H1 (cell line): Measurements from ENCODE around the gene TTC13. TPM values are rescaled to one million over a fixed set of nuclear protein-coding genes. Genes with fewer than 3 reads are reported as not detected.

Source experiments
- CTCF ChIA-PET: fragments of 300-600 bp; sonication (Branson Sonifier 250); formaldehyde crosslinking; loops from one replicate; lab custom pipeline; 2021; ENCODE audit not compliant: partially characterized antibody; lab: Charles Lee
- POLR2A ChIA-PET: fragments of 300-600 bp; sonication (Branson Sonifier 250); formaldehyde crosslinking; loops from one replicate; lab custom pipeline; 2021; ENCODE audit warnings: inconsistent platforms; ENCODE audit not compliant: partially characterized antibody; lab: Charles Lee
- DNase-seq, 2 experiments: peaks; one replicate each; pipeline versions ENCODE4 v3.0.0 to v3.0.0-alpha.2; 2010 to 2022; ENCODE audit warnings: low spot score in 2 of 2, low read depth in 1 of 2, mixed read lengths in 1 of 2
- FAIRE-seq: peaks from 2 replicates; lab custom pipeline; 2011; peaks lifted over from hg19 to GRCh38; lab: Jason Lieb, UNC
- H2AFZ ChIP-seq: 2 replicates; pipeline ENCODE4 v1.8.1; 2012; ENCODE audit warnings: low read length, inconsistent platforms
- H2AK5ac ChIP-seq: 2 replicates; pipeline ENCODE4 v1.6.1; 2013; ENCODE audit warnings: low read depth, low read length
- H2BK120ac ChIP-seq: replicated peaks from 2 replicates; pipeline ENCODE3; 2013; ENCODE audit warnings: low read depth, low read length, inconsistent platforms
- H2BK12ac ChIP-seq: 2 replicates; pipeline ENCODE4 v1.6.1; 2013; ENCODE audit warnings: low read depth, low read length
- H2BK15ac ChIP-seq: 2 replicates; pipeline ENCODE4 v1.6.1; 2013; ENCODE audit warnings: low read length
- H2BK20ac ChIP-seq: 2 replicates; pipeline ENCODE4 v1.6.1; 2013; ENCODE audit warnings: low read length
- H2BK5ac ChIP-seq: 2 replicates; pipeline ENCODE4 v1.6.1; 2013; ENCODE audit warnings: low read depth, low read length
- H3K14ac ChIP-seq: 2 replicates; pipeline ENCODE4 v1.6.1; 2013; ENCODE audit warnings: inconsistent platforms; ENCODE audit not compliant: insufficient read length
- H3K18ac ChIP-seq: 2 replicates; pipeline ENCODE4 v1.6.1; 2013; ENCODE audit warnings: low read length; ENCODE audit errors: extremely low read depth
- H3K23ac ChIP-seq: 2 replicates; pipeline ENCODE4 v1.6.1; 2013; ENCODE audit warnings: inconsistent platforms; ENCODE audit not compliant: insufficient read length
- H3K23me2 ChIP-seq: 2 replicates; pipeline ENCODE4 v1.6.1; 2013; ENCODE audit warnings: low read depth, low read length
- H3K27ac ChIP-seq: 2 replicates; pipeline ENCODE4 v1.6.1; 2011; ENCODE audit warnings: low read depth, low read length, inconsistent platforms
- H3K27me3 ChIP-seq, 4 experiments: replicated peaks in 1 of 4; 1 replicate in 1 of 4; 2 replicates in 3 of 4; pipeline versions ENCODE4 v1.6.1 to v1.8.1; 2011 to 2013; ENCODE audit warnings: low read length in 3 of 4, mild to moderate bottlenecking in 3 of 4, inconsistent platforms in 2 of 4, mixed read lengths in 2 of 4, moderate library complexity in 1 of 4; ENCODE audit not compliant: control insufficient read depth in 3 of 4, insufficient read depth in 3 of 4; ENCODE audit errors: extremely low read depth in 1 of 4
- H3K36me3 ChIP-seq, 4 experiments: 2 replicates each; pipeline versions ENCODE4 v1.6.1 to v1.8.1; 2011 to 2013; ENCODE audit warnings: mild to moderate bottlenecking in 4 of 4, low read length in 3 of 4, moderate library complexity in 2 of 4, control low read depth in 1 of 4, inconsistent platforms in 1 of 4; ENCODE audit not compliant: insufficient read depth in 4 of 4, control insufficient read depth in 2 of 4
- H3K4ac ChIP-seq: replicated peaks from 2 replicates; pipeline ENCODE3; 2013; ENCODE audit warnings: low read length, low read depth, mixed read lengths, inconsistent platforms; ENCODE audit not compliant: insufficient read length
- H3K4me1 ChIP-seq, 4 experiments: replicated peaks in 1 of 4; 1 replicate in 1 of 4; 2 replicates in 3 of 4; pipeline versions ENCODE4 v1.6.1 to v1.8.1; 2011 to 2013; ENCODE audit warnings: low read length in 3 of 4, inconsistent platforms in 2 of 4, mixed read lengths in 1 of 4; ENCODE audit not compliant: insufficient read depth in 4 of 4, control insufficient read depth in 3 of 4
- H3K4me2 ChIP-seq, 2 experiments: 2 replicates each; pipeline versions ENCODE4 v1.6.1 to v1.8.1; 2011 to 2013; ENCODE audit warnings: low read depth in 2 of 2, low read length in 2 of 2, control low read depth in 1 of 2, inconsistent platforms in 1 of 2, mild to moderate bottlenecking in 1 of 2; ENCODE audit not compliant: insufficient read depth in 1 of 2
- H3K4me3 ChIP-seq, 4 experiments: fragments of 200-600, 300-600 bp in 1 of 4; sonication (generic), shearing (Covaris generic), sonication (Bioruptor Twin) in 1 of 4; 2 replicates each; pipeline versions ENCODE4 v1.5.1 to v1.8.1; 2011 to 2016; ENCODE audit warnings: low read length in 4 of 4, low read depth in 3 of 4, control low read depth in 2 of 4, inconsistent platforms in 2 of 4, mild to moderate bottlenecking in 2 of 4, mixed read lengths in 1 of 4, moderate library complexity in 1 of 4; ENCODE audit not compliant: insufficient read depth in 2 of 4; ENCODE audit errors: extremely low read depth in 1 of 4
- H3K56ac ChIP-seq: replicated peaks from 2 replicates; pipeline ENCODE3; 2013; ENCODE audit warnings: low read depth, mild to moderate bottlenecking, mixed read lengths, low read length, inconsistent platforms; ENCODE audit not compliant: insufficient read length
- H3K79me1 ChIP-seq: 2 replicates; pipeline ENCODE4 v1.6.1; 2013; ENCODE audit warnings: low read depth, low read length, control low read depth
- H3K79me2 ChIP-seq, 2 experiments: 2 replicates each; pipeline versions ENCODE4 v1.6.1 to v1.8.1; 2012 to 2013; ENCODE audit warnings: low read length in 2 of 2, mild to moderate bottlenecking in 2 of 2, inconsistent platforms in 1 of 2; ENCODE audit not compliant: insufficient read depth in 2 of 2, control insufficient read depth in 1 of 2
- H3K9ac ChIP-seq, 4 experiments: replicated peaks in 1 of 4; 1 replicate in 1 of 4; 2 replicates in 3 of 4; pipeline versions ENCODE4 v1.6.1 to v1.8.1; 2011 to 2013; ENCODE audit warnings: low read depth in 3 of 4, low read length in 3 of 4, control low read depth in 2 of 4, mild to moderate bottlenecking in 2 of 4, moderate library complexity in 2 of 4, inconsistent platforms in 1 of 4; ENCODE audit errors: extremely low read depth in 1 of 4
- H3K9me3 ChIP-seq, 2 experiments: 2 replicates each; pipeline versions ENCODE4 v1.6.1 to v1.8.1; 2012 to 2013; ENCODE audit warnings: mild to moderate bottlenecking in 2 of 2, moderate library complexity in 2 of 2, control low read depth in 1 of 2, inconsistent platforms in 1 of 2, low read depth in 1 of 2, low read length in 1 of 2, mixed read lengths in 1 of 2; ENCODE audit not compliant: insufficient read depth in 2 of 2
- H4K20me1 ChIP-seq, 2 experiments: replicated peaks in 1 of 2; 2 replicates each; pipeline versions ENCODE3 to v1.8.1; 2011 to 2013; ENCODE audit warnings: inconsistent platforms in 2 of 2, low read length in 2 of 2, mild to moderate bottlenecking in 1 of 2; ENCODE audit not compliant: insufficient read depth in 2 of 2, control insufficient read depth in 1 of 2
- H4K5ac ChIP-seq: 2 replicates; pipeline ENCODE4 v1.6.1; 2013; ENCODE audit warnings: low read length, low read depth, mixed read lengths, inconsistent platforms; ENCODE audit not compliant: insufficient read length
- H4K8ac ChIP-seq: 2 replicates; pipeline ENCODE4 v1.8.0; 2013; ENCODE audit warnings: mild to moderate bottlenecking, moderate library complexity, low read length, inconsistent platforms; ENCODE audit not compliant: insufficient read depth; ENCODE audit errors: extremely low read depth
- H4K91ac ChIP-seq: replicated peaks from 2 replicates; pipeline ENCODE3; 2013; ENCODE audit warnings: low read length, mixed read lengths, inconsistent platforms; ENCODE audit not compliant: insufficient read length
- BRCA1 ChIP-seq: IDR thresholded peaks from 2 replicates; pipeline ENCODE4 v1.6.1; 2012; ENCODE audit warnings: low read depth, low read length, improper control_type of control experiment
- EGR1 ChIP-seq: IDR thresholded peaks from 2 replicates; pipeline ENCODE4 v1.6.1; 2011; ENCODE audit warnings: low read depth, low read length, borderline replicate concordance
- EZH2 ChIP-seq: fragments of 200-600 bp; sonication (generic); IDR thresholded peaks from 2 replicates; pipeline ENCODE4 v1.7.1; 2012; ENCODE audit warnings: low read depth, mild to moderate bottlenecking, moderate library complexity, low read length, inconsistent platforms; ENCODE audit not compliant: severe bottlenecking
- HDAC6 ChIP-seq: IDR thresholded peaks from one replicate; pipeline ENCODE4 v1.7.1; 2012; ENCODE audit warnings: low read depth, mild to moderate bottlenecking, inconsistent platforms, low read length, moderate library complexity
- POLR2AphosphoS5 ChIP-seq: IDR thresholded peaks from 2 replicates; pipeline ENCODE4 v1.6.1; 2011; ENCODE audit warnings: low read depth, low read length
- SIRT6 ChIP-seq: IDR thresholded peaks from one replicate; pipeline ENCODE4 v1.7.1; 2012; ENCODE audit warnings: low read length, inconsistent platforms
- SP4 ChIP-seq: IDR thresholded peaks from 2 replicates; pipeline ENCODE4 v1.6.1; 2012; ENCODE audit warnings: low read length, inconsistent platforms
- YY1 ChIP-seq: IDR thresholded peaks from 2 replicates; pipeline ENCODE4 v1.6.1; 2011; ENCODE audit warnings: low read depth, mild to moderate bottlenecking, low read length
- WGBS, 2 experiments: shearing (Covaris generic) in 1 of 2; methylation state at CpG; one replicate each; pipeline versions ENCODE4 v1.1.6 to v1.1.7; 2013 to 2015; ENCODE audit warnings: low lambda C conversion rate in 2 of 2, mixed read lengths in 2 of 2, inconsistent platforms in 1 of 2, low coverage in 1 of 2, missing lambda C conversion rate in 1 of 2; ENCODE audit not compliant: insufficient replicate concordance in 2 of 2, insufficient coverage in 1 of 2, insufficient read length in 1 of 2; ENCODE audit errors: extremely low coverage in 1 of 2, missing lambda C conversion rate in 1 of 2; 5-methylcytosine and 5-hydroxymethylcytosine counted together
- polyA plus RNA-seq, 7 experiments: library from polyadenylated mRNA; depleted of rRNA in 3 of 7; stranded (reverse) in 5 of 7; unstranded in 2 of 7; fragments of >200 nt in 5 of 7; fragments of 200-250 nt in 2 of 7; gene quantifications; 1 replicate in 5 of 7; 2 replicates in 1 of 7; 4 replicates in 1 of 7; pipeline versions ENCODE4 v1.2.1 to v1.2.3, GENCODE V29; 2011 to 2013; ENCODE audit warnings: missing spikeins in 2 of 7, mixed read lengths in 2 of 7
- total RNA-seq: library from RNA; stranded (reverse); fragmentation: NEBNext Ultra II Directional; extraction: Animal tissue kit (Norgen Biotek cat#: 25700); gene quantifications from 2 replicates; pipeline ENCODE4 v1.2.1, GENCODE V29; 2021
- TF ChIP-seq, protein P1 (sequence below): IDR thresholded peaks from 2 replicates; pipeline ENCODE4 v1.6.1; 2012; ENCODE audit warnings: inconsistent platforms
- TF ChIP-seq, protein P2 (sequence below): IDR thresholded peaks from 2 replicates; pipeline ENCODE4 v1.6.1; 2011; ENCODE audit warnings: low read depth, mild to moderate bottlenecking, low read length; ENCODE audit not compliant: insufficient read depth

Gene TTC13
- total and polyA plus RNA-seq, 2 of the 8 experiments (the other 6 are each of a cell fraction or from before 2014, with no cell fraction given), result 3.1 to 7.1 TPM

DNA sequence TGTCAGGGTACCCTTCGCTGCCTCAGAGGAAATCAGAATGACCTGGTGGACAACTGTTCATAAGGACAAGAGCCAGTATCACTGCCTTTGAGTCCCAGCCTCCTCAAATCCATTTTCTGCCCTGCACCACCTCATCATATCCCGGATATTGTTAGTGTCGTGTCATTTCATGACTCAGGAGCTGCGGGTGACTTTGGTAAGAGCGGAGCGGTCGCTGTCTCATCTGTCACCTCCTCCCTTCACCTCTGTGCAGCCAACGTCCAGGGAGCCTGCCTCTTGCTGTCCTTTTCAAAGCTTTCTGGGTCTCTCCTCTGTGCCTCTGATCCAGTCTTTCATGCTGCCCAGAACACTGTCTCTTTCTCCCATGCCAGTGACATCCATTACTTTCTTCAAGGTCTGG lies 103.3 kb downstream of the TTC13 start:
- no peak overlapping the region for H2BK15ac ChIP-seq
- CTCF ChIA-PET, result interaction anchor here (0.6 kb wide), 1 partner anchor 12 kb away, joined by 3 read pairs; no protein-coding TSS in a partner anchor
- no peaks in the 10 kb centered on the region for H3K79me1 ChIP-seq
- no peak overlapping the region for H3K18ac ChIP-seq
- peaks cover 0 to 6% (median 4%) of the 10 kb centered on the region in 4 experiments; a peak in 3 of 7 replicates for H3K4me1 ChIP-seq
- H2AK5ac ChIP-seq, result no peak overlapping the region
- H3K27ac ChIP-seq, result no peak overlapping the region
- H4K20me1 ChIP-seq, result no peaks in the 10 kb centered on the region
- H2BK120ac ChIP-seq, result no peak overlapping the region
- H4K5ac ChIP-seq, result no peak overlapping the region
- no peak overlapping the region for H3K23ac ChIP-seq
- no peak overlapping the region; the same call in 1 of the 2 replicates for H4K8ac ChIP-seq
- no peak overlapping the region for H2AFZ ChIP-seq
- H3K79me2 ChIP-seq, result no peaks in the 10 kb centered on the region
- H3K4me2 ChIP-seq, result no peak overlapping the region
- H3K36me3 ChIP-seq, result no peaks in the 10 kb centered on the region
- no peak overlapping the region for H3K4ac ChIP-seq
- no peak overlapping the region for H2BK12ac ChIP-seq
- DNase-seq (no peak), FAIRE-seq (no peak)
- no peak overlapping the region for H3K4me3 ChIP-seq
- POLR2A ChIA-PET, result no interaction called here
- no peaks in the 10 kb centered on the region for H3K23me2 ChIP-seq
- WGBS, 2 experiments, result 87% methylated on average over 8 of the region's 8 CpGs; no CpG with 5 or more reads in 1 of the 2 experiments
- H4K91ac ChIP-seq, result no peak overlapping the region
- H2BK20ac ChIP-seq, result no peak overlapping the region
- H3K9ac ChIP-seq, result no peak overlapping the region
- H3K9me3 ChIP-seq, result no peaks in the 10 kb centered on the region
- no peak overlapping the region for H3K56ac ChIP-seq
- H2BK5ac ChIP-seq, result no peak overlapping the region
- TF ChIP-seq, protein P1, sequence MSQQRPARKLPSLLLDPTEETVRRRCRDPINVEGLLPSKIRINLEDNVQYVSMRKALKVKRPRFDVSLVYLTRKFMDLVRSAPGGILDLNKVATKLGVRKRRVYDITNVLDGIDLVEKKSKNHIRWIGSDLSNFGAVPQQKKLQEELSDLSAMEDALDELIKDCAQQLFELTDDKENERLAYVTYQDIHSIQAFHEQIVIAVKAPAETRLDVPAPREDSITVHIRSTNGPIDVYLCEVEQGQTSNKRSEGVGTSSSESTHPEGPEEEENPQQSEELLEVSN, result no peak
- TF ChIP-seq EGR1 (no peak), SIRT6 (no peak), SP4 (no peak), POLR2AphosphoS5 (no peak), EZH2 (no peak), BRCA1 (no peak), HDAC6 (no peak), YY1 (no peak)
- TF ChIP-seq, protein P2, sequence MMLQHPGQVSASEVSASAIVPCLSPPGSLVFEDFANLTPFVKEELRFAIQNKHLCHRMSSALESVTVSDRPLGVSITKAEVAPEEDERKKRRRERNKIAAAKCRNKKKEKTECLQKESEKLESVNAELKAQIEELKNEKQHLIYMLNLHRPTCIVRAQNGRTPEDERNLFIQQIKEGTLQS, result no peak
- no peak overlapping the region for H3K14ac ChIP-seq
- no peaks in the 10 kb centered on the region for H3K27me3 ChIP-seq
